HepG2 (cell line): Measurements from ENCODE around the gene FBXL4. TPM values are rescaled to one million over a fixed set of nuclear protein-coding genes. Genes with fewer than 3 reads are reported as not detected.
A peak's percentile ranks its signal among the peaks of the same experiment; 100 is the strongest.

Experiments used
- ATF5 ChIP-seq: sonication (generic); formaldehyde crosslinking; IDR thresholded peaks from 2 replicates; pipeline ENCODE4 v1.4.0; 2020; ENCODE audit warnings: mild to moderate bottlenecking, low read depth, missing genetic modification reagents
- BATF2 ChIP-seq: sonication (generic); formaldehyde crosslinking; IDR thresholded peaks from 2 replicates; pipeline ENCODE4 v1.8.0; 2022; ENCODE audit warnings: mild to moderate bottlenecking, missing genetic modification reagents, moderate library complexity
- DMAP1 ChIP-seq: IDR thresholded peaks from 2 replicates; pipeline ENCODE4 v1.6.1; 2016
- FOXK1 ChIP-seq: sonication (generic); formaldehyde crosslinking; IDR thresholded peaks from 2 replicates; pipeline ENCODE4 v1.4.0; 2020; ENCODE audit warnings: low read depth, missing genetic modification reagents, borderline replicate concordance
- GABPB1 ChIP-seq: IDR thresholded peaks from 2 replicates; pipeline ENCODE4 v1.6.1; 2016; ENCODE audit warnings: mild to moderate bottlenecking, missing genetic modification reagents, moderate library complexity, missing compliant biosample characterization
- HOXA5 ChIP-seq: sonication (generic); formaldehyde crosslinking; IDR thresholded peaks from 2 replicates; pipeline ENCODE4 v1.4.0; 2020; ENCODE audit warnings: missing genetic modification reagents
- HOXA7 ChIP-seq: sonication (generic); formaldehyde crosslinking; IDR thresholded peaks from 2 replicates; pipeline ENCODE4 v1.8.1; 2022; ENCODE audit warnings: mild to moderate bottlenecking, missing genetic modification reagents, moderate library complexity
- MAZ ChIP-seq, 2 experiments: sonication (generic) in 1 of 2; formaldehyde crosslinking in 1 of 2; IDR thresholded peaks; 2 replicates each; pipeline versions ENCODE4 v1.5.0 to v1.6.1; 2012 to 2020; ENCODE audit warnings: low read depth in 2 of 2, mild to moderate bottlenecking in 2 of 2, borderline replicate concordance in 1 of 2, improper control_type of control experiment in 1 of 2, low read length in 1 of 2, missing genetic modification reagents in 1 of 2, moderate library complexity in 1 of 2
- MTERF4 ChIP-seq: sonication (generic); formaldehyde crosslinking; IDR thresholded peaks from 2 replicates; pipeline ENCODE4 v1.8.0; 2023; ENCODE audit warnings: mild to moderate bottlenecking, missing genetic modification reagents
- NCOA5 ChIP-seq: sonication (generic); formaldehyde crosslinking; IDR thresholded peaks from 2 replicates; pipeline ENCODE4 v1.4.0; 2020; ENCODE audit warnings: missing genetic modification reagents
- NKX3-1 ChIP-seq: sonication (generic); formaldehyde crosslinking; IDR thresholded peaks from 2 replicates; pipeline ENCODE4 v1.5.0; 2020; ENCODE audit warnings: missing genetic modification reagents
- SP4 ChIP-seq: sonication (generic); formaldehyde crosslinking; IDR thresholded peaks from 2 replicates; pipeline ENCODE4 v1.8.1; 2023; ENCODE audit warnings: mild to moderate bottlenecking, missing genetic modification reagents
- TAF1 ChIP-seq: sonication (generic); formaldehyde crosslinking; IDR thresholded peaks from 2 replicates; pipeline ENCODE4 v1.4.0; 2020; ENCODE audit warnings: missing genetic modification reagents
- TERF1 ChIP-seq: sonication (generic); formaldehyde crosslinking; IDR thresholded peaks from 2 replicates; pipeline ENCODE4 v1.8.0; 2022; ENCODE audit warnings: mild to moderate bottlenecking, missing genetic modification reagents, moderate library complexity
- TMF1 ChIP-seq: sonication (generic); formaldehyde crosslinking; IDR thresholded peaks from 2 replicates; pipeline ENCODE4 v1.8.1; 2022; ENCODE audit warnings: low read depth, missing genetic modification reagents
- ZFX ChIP-seq: sonication (generic); formaldehyde crosslinking; IDR thresholded peaks from 2 replicates; pipeline ENCODE4 v1.4.0; 2020; ENCODE audit warnings: mild to moderate bottlenecking, low read depth, missing genetic modification reagents, moderate library complexity
- ZFY ChIP-seq: sonication (generic); formaldehyde crosslinking; IDR thresholded peaks from 2 replicates; pipeline ENCODE4 v1.4.0; 2020; ENCODE audit warnings: missing genetic modification reagents
- ZMAT3 ChIP-seq: sonication (generic); formaldehyde crosslinking; conservative IDR thresholded peaks from 2 replicates; pipeline ENCODE4 v1.7.0; 2021; ENCODE audit warnings: missing genetic modification reagents
- ZNF24 ChIP-seq: fragments of 450-650 bp; IDR thresholded peaks from 2 replicates; pipeline ENCODE4 v1.6.1; 2017; ENCODE audit warnings: antibody characterized with exemption, mild to moderate bottlenecking
- ZNF546 ChIP-seq: sonication (generic); formaldehyde crosslinking; conservative IDR thresholded peaks from 2 replicates; pipeline ENCODE4 v1.8.1; 2023; ENCODE audit warnings: mild to moderate bottlenecking, missing genetic modification reagents
- ZNF589 ChIP-seq: sonication (generic); formaldehyde crosslinking; conservative IDR thresholded peaks from 2 replicates; pipeline ENCODE4 v1.8.0; 2022; ENCODE audit warnings: mild to moderate bottlenecking, moderate library complexity, missing genetic modification reagents
- ZNF878 ChIP-seq: sonication (generic); formaldehyde crosslinking; IDR thresholded peaks from 2 replicates; pipeline ENCODE4 v1.8.1; 2023; ENCODE audit warnings: mild to moderate bottlenecking, missing genetic modification reagents, moderate library complexity
- ZNF883 ChIP-seq: sonication (generic); formaldehyde crosslinking; IDR thresholded peaks from 2 replicates; pipeline ENCODE4 v1.5.1; 2020; ENCODE audit warnings: mild to moderate bottlenecking, missing genetic modification reagents; ENCODE audit errors: not compliant biosample characterization
- ZSCAN12 ChIP-seq: sonication (generic); formaldehyde crosslinking; IDR thresholded peaks from 2 replicates; pipeline ENCODE4 v1.9.0; 2021; ENCODE audit warnings: mild to moderate bottlenecking, missing genetic modification reagents
- ZZZ3 ChIP-seq: sonication (generic); formaldehyde crosslinking; IDR thresholded peaks from 2 replicates; pipeline ENCODE4 v1.4.0; 2020; ENCODE audit warnings: missing genetic modification reagents, mild to moderate bottlenecking, borderline replicate concordance
- polyA plus RNA-seq, 8 experiments: library from polyadenylated mRNA; depleted of rRNA in 3 of 8; stranded (reverse) in 7 of 8; unstranded in 1 of 8; fragments of >200 nt; fragmentation: Illumina TruSeq in 4 of 8; extraction: Trizol in 4 of 8; gene quantifications; 2 replicates each; pipeline versions ENCODE4 v1.2.1 to v1.2.3, GENCODE V29; 2011 to 2016; ENCODE audit warnings: low read depth in 4 of 8, missing spikeins in 1 of 8, mixed read lengths in 1 of 8; ENCODE audit not compliant: insufficient read depth in 1 of 8
- total RNA-seq, 5 experiments: library from RNA; depleted of rRNA; stranded (reverse); fragments of >200 nt; fragmentation: Illumina TruSeq; extraction: Trizol; gene quantifications; 2 replicates each; pipeline ENCODE4 v1.2.3, GENCODE V29; 2016; ENCODE audit warnings: low read depth in 1 of 5

The FBXL4 gene
- total and polyA plus RNA-seq, 2 of the 13 experiments (the other 11 are each of a cell fraction or from before 2014, with no cell fraction given), result 13.2 to 17.6 TPM

GRCh38 chr6:98947411-98948292 lies at the start of gene FBXL4 (continued):
- TF ChIP-seq ATF5 (CRISPR knock-in tag) (no peak), TMF1 (CRISPR knock-in tag) (0 out of 2 replicates have a peak, but pooled peaks have one; percentile 55), ZNF883 (CRISPR knock-in tag) (peak; percentile 55), ZSCAN12 (CRISPR knock-in tag) (no peak), NKX3-1 (peak; percentile 85; the same call in 1 of the 2 replicates), ZNF589 (peak; percentile 80), ZNF546 (0 out of 2 replicates have a peak, but pooled peaks have one; percentile 56), ZZZ3 (CRISPR knock-in tag) (no peak), FOXK1 (CRISPR knock-in tag) (peak; percentile 52), TAF1 (CRISPR knock-in tag) (peak; percentile 68), NCOA5 (no peak), MTERF4 (CRISPR knock-in tag) (0 out of 2 replicates have a peak, but pooled peaks have one; percentile 67), SP4 (CRISPR knock-in tag) (peak; percentile 77), HOXA7 (CRISPR knock-in tag) (no peak), ZNF878 (CRISPR knock-in tag) (no peak), DMAP1 (CRISPR knock-in tag) (peak; percentile 46; the same call in 1 of the 2 replicates), ZFY (peak; percentile 95), HOXA5 (peak; percentile 68), ZMAT3 (CRISPR knock-in tag) (peak; percentile 80), TERF1 (0 out of 2 replicates have a peak, but pooled peaks have one; percentile 6), GABPB1 (peak; percentile 75; the same call in 1 of the 2 replicates), MAZ (IDR thresholded peaks at IDR 0.05; ENCODE audit: borderline replicate concordance, low read depth, low read length) (no peak), MAZ (CRISPR knock-in tag; IDR thresholded peaks at IDR 0.05; ENCODE audit: low read depth) (peak; percentile 80), ZFX (peak; percentile 93), ZNF24 (no peak), BATF2 (CRISPR knock-in tag) (peak; percentile 79)
